NCI-H2081 (cell line): Measurements from ENCODE around the gene PCDHA2.
A peak's percentile ranks its signal among the peaks of the same experiment; 100 is the strongest.
"Not testable (repeated sequence)": the region's sequence is repeated elsewhere in the genome, so short reads cannot be mapped to it uniquely, and the experiment has no call there.

ENCODE experiments used
- DNase-seq, 2 experiments: peaks; one replicate each; lab custom pipeline; 2025; lab: John Stamatoyannopoulos, UW

The PCDHA2 gene

DNA sequence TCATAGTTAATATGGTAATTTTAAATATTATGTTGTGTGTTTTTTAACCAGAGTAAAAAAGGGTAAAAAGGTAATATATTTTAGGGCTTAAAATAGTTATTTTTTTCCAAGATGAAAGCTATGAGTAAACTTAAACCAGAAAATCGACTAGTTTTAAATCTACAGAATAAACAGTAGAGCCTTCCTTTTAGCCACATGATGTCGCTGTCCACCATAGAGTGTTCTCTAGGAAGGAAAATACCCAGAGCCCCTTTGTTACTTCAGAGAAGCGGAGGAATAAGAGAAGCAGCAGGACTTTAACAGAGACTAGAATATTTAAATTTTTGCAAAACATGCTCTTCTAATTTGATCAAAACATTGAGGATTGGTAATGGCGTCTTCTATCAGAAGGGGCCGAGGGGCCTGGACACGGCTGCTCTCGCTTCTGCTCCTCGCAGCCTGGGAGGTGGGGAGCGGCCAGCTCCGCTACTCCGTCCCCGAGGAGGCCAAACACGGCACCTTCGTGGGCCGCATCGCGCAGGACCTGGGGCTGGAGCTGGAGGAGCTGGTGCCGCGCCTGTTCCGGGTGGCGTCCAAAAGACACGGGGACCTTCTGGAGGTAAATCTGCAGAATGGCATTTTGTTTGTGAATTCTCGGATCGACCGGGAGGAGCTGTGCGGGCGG, at the start of gene PCDHA2:
Gene PCDHA2 (plus strand): TSS at position 258 of the 664 bp plus-strand sequence.
- no peak for DNase-seq

DNA sequence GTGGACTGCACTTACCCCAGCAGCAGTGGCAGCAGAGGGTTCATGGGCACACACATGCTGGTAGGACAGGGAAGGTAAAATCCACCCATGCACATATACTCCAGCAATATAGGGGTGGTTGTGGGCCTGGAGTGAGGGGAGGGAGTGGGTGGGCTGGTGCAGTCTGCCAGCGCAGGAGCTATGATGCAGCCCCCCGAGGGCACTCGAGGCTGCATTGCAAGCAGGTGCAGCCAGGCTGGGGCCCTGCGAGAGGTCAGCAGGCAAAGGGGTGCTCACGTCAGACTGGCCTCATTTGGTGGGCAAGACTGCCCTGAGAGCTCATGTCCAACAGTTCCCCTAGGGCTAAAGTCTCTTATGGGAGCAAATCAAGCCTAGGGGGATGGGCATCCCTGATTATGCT, 41.1 kb upstream of the PCDHA2 start:
- no peak for DNase-seq

DNA sequence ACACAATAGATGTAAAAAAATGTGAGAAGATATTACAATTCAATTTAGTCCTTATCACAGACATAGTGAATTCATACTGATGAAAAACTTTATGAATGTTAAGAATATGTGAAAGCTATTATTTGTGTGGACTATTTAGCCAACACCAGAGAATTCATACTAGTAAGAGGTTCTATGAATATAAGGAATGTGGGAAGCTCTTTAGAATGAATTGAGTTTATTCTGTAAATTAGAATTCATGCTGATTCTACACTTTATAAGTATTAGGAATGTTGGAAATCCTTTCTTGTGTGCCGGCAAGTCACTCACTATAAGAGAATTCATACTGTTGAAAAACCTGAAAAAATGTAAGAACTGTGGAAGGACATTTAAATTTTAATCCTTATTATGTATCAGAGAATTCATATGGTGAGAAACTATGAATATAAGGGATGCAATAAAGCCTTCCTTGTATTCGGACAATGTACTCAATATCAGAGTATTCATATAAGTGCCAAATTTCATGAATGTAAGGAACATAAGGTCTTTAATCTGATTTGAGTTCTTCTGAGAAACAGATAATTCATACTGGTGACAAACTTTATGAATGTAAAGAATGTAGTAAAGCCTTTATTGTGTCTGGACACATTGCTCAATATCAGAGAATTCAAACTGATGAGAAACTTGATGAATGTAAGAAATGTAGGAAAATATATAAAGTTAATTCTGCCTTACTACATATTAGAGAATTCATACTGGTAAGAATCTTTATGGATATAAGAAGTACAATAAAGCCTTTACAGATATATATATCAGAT, 30.3 kb upstream of the PCDHA2 start:
- DNase-seq, result no peak

DNA sequence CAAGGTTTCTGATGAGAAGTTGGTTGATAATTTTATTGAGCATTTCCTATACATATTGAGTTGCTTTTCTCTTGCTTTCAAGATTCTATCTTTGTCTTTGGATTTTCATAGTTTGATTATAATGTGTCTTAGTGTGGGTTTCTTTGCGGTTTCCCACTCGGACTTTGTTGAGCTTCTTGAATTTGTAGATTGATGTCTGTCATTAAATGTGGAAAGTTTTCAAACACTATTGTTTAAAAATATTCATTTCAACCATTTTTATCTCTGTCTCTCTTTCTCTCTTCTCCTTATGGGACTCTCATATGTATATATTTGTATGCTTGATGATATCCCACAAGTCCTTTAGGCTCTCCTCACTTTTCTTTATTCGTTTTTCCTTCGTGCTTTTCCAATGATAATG, 27.2 kb upstream of the PCDHA2 start:
- no peak for DNase-seq

DNA sequence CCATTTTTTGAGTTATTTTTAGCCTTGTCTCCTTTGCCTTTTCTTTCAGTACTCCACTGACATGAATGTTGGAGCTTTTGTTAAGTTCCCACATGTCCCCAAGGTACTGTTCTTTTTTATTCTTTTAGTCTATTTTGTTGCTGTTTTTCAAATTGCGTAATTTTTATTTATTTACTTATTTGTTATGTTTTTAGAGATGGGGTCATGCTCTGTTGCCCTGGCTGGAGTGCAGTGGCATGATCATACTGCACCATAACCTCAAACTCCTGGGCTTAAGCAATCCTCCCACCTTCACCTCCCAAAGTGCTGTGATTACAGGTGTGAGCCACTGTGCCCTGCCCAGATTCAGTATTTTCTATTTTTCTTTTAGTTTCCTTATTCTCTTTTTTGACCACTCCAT, 14.1 kb upstream of the PCDHA2 start:
- DNase-seq, result no peak

DNA sequence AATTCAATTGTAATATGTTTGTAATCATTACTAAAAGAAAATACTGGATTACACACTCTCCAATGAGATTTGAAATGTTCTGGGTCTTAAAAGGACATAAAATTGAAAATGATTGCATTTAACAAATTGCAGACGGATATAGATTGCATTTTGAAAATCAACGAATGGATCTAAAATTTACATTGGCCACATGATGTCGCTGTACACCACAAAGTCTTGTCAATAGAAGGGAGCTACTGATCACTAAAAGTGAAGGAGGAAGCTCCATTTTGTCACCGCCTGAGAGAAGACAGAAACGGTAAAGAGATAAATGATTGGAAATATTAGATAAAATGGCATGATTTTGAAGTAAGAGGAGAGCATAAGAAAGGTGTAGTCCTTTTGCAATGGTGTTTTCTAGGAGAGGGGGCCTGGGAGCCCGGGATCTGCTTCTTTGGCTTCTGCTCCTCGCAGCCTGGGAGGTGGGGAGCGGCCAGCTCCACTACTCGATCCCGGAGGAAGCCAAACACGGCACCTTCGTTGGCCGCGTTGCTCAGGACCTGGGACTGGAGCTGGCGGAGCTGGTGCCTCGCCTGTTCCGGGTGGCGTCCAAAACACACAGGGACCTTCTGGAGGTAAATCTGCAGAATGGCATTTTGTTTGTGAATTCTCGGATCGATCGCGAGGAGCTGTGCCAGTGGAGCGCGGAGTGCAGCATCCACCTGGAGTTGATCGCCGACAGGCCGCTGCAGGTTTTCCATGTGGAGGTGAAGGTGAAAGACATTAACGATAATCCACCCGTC, 8.6 kb upstream of the PCDHA2 start, which contains the start of gene PCDHA1:
Gene PCDHA1 (plus strand): TSS at position 236 of the 782 bp plus-strand sequence.
- peak; percentile 16 to 41 for DNase-seq

DNA sequence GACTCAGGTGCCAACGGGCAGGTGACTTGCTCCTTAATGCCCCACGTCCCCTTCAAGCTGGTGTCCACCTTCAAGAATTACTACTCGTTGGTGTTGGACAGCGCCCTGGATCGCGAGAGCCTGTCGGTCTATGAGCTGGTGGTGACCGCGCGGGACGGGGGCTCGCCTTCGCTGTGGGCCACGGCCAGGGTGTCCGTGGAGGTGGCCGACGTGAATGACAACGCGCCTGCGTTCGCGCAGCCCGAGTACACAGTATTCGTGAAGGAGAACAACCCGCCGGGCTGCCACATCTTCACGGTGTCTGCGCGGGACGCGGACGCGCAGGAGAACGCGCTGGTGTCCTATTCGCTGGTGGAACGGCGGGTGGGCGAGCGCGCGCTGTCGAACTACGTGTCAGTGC, 7.2 kb upstream of the PCDHA2 start:
- not testable (repeated sequence) for DNase-seq

DNA sequence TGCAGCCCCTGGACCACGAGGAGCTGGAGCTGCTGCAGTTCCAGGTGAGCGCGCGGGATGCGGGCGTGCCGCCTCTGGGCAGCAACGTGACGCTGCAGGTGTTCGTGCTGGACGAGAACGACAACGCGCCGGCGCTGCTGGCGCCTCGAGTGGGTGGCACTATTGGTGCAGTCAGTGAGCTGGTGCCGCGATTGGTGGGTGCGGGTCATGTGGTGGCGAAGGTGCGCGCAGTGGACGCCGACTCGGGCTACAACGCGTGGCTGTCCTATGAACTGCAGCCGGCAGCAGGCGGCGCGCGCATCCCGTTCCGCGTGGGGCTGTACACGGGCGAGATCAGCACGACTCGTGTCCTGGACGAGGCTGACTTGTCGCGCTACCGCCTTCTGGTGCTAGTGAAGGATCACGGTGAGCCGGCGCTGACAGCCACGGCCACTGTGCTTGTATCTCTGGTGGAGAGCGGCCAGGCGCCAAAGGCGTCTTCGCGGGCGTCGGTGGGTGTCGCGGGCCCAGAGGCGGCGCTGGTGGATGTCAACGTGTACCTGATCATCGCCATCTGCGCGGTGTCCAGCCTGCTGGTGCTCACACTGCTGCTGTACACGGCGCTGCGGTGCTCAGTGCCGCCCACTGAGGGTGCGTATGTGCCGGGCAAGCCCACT, 6.7 kb upstream of the PCDHA2 start:
- not testable (repeated sequence) for DNase-seq

DNA sequence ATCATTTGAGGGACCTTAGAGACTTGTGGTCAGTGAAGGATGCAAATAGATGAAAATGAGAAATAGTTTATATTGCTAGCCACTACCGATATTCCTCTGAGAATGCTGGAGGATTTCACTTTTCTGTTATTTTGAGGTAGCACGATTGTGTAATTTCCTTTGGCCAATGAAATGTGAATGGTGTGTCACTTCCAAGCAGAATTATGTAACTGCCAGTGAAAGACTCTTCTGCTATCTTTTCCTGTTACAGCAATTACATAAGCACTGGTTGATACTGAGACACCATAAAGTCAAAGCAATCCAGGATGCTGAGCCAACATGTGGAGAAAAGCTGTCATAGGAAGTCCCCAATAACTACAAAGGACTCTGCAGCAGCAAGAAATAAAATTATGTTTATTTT, 3.6 kb upstream of the PCDHA2 start:
- DNase-seq, result no peak

DNA sequence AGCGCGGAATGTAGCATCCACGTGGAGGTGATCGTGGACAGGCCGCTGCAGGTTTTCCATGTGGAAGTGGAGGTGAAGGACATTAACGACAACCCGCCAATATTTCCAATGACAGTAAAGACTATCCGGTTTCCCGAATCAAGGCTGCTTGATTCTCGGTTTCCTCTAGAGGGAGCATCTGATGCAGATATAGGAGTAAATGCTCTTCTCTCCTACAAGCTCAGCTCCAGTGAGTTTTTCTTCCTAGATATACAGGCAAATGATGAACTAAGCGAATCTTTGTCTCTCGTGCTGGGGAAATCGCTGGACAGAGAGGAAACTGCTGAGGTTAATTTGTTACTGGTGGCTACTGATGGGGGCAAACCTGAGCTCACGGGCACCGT, 598 bp downstream of the PCDHA2 start:
- DNase-seq, result no peak

DNA sequence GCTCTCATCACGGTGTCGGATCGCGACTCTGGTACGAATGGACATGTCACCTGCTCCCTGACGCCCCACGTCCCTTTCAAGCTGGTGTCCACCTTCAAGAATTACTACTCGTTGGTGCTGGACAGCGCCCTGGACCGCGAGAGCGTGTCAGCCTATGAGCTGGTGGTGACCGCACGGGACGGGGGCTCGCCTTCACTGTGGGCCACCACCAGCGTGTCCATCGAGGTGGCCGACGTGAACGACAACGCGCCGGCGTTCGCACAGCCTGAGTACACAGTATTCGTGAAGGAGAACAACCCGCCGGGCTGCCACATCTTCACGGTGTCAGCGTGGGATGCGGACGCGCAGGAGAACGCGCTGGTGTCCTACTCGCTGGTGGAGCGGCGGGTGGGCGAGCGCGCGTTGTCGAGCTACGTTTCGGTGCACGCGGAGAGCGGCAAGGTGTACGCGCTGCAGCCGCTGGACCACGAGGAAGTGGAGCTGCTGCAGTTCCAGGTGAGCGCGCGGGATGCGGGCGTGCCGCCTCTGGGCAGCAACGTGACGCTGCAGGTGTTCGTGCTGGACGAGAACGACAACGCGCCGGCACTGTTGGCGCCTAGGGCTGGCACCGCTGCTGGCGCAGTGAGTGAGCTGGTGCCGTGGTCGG, 1.5 kb downstream of the PCDHA2 start:
- DNase-seq, result not testable (repeated sequence)

DNA sequence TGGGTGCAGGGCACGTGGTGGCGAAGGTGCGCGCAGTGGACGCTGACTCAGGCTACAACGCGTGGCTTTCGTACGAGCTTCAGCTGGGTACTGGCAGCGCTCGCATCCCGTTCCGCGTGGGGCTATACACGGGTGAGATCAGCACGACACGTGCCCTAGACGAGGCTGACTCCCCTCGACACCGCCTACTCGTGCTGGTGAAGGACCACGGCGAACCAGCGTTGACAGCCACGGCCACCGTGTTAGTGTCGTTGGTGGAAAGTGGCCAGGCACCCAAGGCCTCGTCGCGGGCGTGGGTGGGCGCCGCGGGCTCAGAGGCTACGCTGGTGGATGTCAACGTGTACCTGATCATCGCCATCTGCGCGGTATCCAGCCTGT, 2.1 kb downstream of the PCDHA2 start:
- no peak for DNase-seq

DNA sequence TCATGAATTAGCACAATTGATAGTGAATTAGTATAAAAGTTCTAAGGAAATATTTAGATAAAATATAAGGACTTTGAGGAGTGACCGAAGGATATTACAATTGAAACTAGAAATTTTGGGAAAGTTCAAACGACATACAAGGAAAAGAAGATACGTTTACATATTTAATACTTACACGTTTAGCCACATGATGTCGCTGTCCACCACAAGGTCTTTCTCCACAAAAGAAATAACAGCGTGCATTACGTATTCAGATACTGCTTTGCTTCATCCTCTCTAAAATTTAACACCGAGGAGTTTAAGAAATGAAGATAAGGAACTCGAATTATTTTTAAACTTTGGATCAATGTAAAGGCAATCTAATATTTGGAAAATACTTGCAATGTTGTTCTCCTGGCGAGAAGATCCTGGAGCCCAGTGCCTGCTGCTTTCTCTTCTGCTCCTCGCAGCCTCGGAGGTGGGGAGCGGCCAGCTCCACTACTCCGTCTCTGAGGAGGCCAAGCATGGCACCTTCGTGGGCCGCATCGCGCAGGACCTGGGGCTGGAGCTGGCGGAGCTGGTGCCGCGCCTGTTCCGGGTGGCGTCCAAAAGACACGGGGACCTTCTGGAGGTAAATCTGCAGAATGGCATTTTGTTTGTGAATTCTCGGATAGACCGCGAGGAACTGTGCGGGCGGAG, 6.3 kb downstream of the PCDHA2 start, which contains the start of gene PCDHA3:
Gene PCDHA3 (plus strand): TSS at position 242 of the 678 bp plus-strand sequence.
- DNase-seq, result no peak

DNA sequence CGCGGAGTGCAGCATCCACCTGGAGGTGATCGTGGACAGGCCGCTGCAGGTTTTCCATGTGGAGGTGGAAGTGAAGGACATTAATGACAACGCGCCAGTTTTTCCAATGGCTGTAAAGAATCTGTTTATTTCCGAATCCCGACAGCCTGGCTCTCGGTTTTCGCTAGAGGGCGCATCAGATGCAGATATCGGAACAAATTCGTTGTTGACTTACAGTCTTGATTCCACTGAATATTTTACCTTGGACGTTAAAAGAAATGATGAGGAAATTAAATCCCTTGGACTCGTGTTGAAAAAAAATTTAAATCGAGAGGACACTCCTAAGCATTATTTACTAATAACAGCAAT, 6.8 kb downstream of the PCDHA2 start:
- no peak for DNase-seq

DNA sequence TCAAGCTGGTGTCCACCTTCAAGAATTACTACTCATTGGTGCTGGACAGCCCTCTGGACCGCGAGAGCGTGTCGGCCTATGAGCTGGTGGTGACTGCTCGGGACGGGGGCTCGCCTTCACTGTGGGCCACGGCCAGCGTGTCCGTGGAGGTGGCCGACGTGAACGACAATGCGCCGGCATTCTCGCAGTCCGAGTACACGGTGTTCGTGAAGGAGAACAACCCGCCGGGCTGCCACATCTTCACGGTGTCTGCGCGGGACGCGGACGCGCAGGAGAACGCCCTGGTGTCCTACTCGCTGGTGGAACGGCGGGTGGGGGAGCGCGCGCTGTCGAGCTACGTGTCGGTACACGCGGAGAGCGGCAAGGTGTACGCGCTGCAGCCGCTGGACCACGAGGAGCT, 7.7 kb downstream of the PCDHA2 start:
- not testable (repeated sequence) for DNase-seq

DNA sequence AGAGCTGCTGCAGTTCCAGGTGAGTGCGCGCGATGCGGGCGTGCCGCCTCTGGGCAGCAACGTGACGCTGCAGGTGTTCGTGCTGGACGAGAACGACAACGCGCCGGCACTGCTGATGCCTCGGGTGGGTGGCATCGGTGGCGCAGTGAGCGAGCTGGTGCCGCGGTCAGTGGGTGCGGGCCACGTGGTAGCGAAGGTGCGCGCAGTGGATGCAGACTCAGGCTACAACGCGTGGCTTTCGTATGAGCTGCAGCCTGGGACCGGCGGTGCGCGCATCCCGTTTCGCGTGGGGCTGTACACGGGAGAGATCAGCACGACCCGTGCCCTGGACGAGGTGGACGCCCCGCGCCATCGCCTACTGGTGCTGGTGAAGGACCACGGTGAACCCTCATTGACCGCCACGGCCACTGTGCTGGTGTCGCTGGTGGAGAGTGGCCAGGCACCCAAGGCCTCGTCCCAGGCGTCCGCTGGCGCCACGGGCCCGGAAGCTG, 8.2 kb downstream of the PCDHA2 start:
- no peak for DNase-seq

DNA sequence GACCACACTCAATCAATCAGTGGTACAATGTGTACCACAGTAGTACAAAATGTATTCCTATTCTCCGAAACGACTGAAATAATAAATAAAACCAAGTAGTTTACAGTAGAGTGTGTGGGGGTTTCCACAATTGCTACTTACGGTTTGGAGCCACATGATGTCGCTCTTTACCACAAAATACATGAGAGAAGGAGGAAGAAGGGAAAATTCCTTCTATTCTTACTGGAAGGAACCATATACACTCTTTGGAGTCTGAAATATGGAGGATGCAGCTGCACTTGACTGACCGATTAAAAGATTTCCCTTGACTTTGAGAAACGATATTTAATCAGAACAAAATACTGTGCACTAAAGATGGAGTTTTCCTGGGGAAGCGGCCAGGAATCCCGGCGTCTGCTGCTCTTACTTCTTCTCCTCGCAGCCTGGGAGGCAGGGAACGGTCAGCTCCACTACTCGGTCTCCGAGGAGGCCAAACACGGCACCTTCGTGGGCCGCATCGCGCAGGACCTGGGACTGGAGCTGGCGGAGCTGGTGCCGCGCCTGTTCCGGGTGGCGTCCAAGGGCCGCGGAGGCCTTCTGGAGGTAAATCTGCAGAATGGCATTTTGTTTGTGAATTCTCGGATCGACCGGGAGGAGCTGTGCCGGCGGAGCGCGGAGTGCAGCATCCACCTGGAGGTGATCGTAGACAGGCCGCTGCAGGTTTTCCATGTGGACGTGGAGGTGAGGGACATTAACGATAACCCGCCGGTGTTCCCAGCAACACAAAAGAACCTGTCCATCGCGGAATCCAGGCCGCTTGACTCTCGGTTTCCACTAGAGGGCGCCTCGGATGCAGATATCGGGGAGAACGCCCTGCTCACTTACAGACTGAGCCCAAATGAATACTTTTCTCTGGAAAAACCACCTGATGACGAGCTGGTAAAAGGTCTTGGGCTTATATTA, 12.5 kb downstream of the PCDHA2 start, which contains the start of gene PCDHA4:
Gene PCDHA4 (plus strand): TSS at position 235 of the 942 bp plus-strand sequence.
- no peak for DNase-seq

DNA sequence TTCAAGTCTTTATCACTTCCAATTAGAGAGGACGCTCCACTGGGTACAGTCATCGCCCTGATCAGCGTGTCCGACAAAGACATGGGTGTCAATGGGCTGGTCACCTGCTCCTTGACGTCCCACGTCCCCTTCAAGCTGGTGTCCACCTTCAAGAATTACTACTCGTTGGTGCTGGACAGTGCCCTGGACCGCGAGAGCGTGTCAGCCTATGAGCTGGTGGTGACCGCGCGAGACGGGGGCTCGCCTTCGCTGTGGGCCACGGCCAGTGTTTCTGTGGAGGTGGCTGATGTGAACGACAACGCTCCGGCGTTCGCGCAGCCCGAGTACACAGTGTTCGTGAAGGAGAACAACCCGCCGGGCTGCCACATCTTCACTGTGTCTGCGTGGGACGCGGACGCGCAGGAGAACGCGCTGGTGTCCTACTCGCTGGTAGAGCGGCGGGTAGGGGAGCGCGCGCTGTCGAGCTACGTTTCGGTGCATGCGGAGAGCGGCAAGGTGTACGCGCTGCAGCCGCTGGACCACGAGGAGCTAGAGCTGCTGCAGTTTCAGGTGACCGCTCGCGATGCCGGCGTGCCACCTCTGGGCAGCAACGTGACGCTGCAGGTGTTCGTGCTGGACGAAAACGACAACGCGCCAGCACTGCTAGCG, 13.7 kb downstream of the PCDHA2 start:
- DNase-seq, result not testable (repeated sequence)

DNA sequence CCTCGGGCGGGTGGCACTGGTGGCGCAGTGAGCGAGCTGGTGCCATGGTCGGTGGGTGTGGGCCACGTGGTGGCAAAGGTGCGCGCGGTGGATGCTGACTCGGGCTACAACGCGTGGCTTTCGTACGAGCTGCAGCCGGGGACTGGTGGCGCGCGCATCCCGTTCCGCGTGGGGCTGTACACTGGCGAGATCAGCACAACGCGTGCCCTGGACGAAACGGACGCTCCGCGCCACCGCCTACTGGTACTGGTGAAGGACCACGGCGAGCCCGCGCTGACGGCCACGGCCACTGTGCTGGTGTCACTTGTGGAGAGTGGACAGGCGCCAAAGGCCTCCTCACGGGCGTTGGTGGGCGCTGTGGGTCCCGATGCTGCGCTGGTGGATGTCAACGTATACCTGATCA, 14.2 kb downstream of the PCDHA2 start:
- DNase-seq, result no peak
